ENCODE data around the gene PER1. TPM values are rescaled to one million over a fixed set of nuclear protein-coding genes. Genes with fewer than 3 reads are reported as not detected.

The PER1 gene
- total RNA-seq, 1 donor from 2014 or later: 316 TPM

DNA sequence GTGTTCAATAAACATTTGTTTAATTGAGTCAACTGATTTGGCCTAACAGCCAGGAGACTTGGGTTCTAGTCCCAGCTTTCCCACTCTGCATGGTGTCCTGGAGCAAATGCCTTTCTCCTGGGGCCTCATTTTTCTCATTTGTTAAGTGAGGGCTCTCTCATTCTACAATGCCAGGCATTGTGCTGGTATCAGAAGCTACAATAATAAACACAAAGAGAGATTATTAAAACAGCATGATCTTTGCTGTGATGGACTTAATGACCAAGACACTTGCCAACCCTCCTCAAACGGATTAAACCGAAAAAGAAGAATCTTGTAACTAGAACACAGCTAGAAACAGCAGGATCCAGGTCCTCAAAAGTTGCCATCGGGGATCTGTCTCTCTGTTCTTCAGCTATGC lies 15.3 kb upstream of the PER1 start:
- no peak for DNase-seq (ENCODE audit: low spot score)

- DNase-seq (ENCODE audit: low spot score): no peak
Measured at GRCh38 chr17:8166731-8167130, 14.5 kb upstream of the PER1 start.

DNA sequence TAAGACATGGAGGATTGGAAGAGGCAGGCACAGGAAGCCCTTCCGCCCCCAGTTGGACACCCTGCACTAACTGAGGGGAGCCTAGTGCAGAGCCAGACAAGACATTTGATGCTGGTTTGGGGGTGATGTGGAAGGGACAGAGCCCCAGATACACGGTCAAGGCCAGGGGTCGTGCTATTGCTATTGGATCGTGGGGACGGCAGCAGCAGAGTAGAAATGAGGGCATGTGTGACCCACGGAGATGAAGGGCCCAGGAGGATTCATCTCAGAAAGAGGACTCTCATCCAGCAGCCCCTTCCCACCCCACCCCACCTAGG lies 12.6 kb upstream of the PER1 start:
- DNase-seq (ENCODE audit: low spot score): no peak

DNA sequence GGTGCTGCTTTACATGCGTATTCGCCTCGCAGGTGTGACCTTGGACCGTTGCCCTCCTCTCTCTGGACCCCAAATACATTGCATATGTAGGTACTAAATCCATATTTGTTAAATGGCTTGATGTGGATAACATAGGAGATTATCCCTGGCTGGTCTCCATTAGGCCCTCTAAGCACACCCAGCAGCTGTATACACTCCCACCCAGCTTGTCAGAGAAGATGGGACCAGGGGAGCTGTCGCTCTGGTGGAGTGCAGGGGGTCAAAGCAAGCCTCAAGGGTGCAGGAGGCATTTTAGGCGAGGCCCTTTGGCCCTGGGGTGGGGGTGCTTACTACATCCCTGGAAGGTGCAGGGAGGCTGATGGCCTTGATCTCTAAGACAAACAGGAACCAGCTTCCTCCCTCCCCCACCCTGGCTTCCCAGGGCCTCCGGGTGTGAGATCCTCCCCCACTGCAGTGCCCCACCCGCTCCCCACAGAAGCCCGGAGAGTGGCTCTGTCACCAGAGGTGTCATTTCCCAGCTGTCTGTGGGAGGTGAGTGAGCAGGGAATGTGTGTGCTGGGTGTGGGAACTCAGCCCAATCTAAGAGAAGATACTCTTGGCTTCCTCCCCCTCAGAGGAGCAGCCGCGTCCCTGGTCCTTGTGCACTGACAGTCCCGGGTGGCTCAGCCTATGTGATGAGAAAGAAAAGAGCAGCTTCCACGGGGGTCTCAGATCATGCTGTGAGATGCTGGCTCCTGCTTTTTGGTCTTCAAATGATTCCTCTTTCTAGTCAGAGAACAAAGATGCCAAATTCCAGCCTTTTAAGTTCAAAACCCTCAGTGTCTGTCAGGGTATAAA lies 12.0 kb upstream of the PER1 start:
- no peak for DNase-seq (ENCODE audit: low spot score)

DNA sequence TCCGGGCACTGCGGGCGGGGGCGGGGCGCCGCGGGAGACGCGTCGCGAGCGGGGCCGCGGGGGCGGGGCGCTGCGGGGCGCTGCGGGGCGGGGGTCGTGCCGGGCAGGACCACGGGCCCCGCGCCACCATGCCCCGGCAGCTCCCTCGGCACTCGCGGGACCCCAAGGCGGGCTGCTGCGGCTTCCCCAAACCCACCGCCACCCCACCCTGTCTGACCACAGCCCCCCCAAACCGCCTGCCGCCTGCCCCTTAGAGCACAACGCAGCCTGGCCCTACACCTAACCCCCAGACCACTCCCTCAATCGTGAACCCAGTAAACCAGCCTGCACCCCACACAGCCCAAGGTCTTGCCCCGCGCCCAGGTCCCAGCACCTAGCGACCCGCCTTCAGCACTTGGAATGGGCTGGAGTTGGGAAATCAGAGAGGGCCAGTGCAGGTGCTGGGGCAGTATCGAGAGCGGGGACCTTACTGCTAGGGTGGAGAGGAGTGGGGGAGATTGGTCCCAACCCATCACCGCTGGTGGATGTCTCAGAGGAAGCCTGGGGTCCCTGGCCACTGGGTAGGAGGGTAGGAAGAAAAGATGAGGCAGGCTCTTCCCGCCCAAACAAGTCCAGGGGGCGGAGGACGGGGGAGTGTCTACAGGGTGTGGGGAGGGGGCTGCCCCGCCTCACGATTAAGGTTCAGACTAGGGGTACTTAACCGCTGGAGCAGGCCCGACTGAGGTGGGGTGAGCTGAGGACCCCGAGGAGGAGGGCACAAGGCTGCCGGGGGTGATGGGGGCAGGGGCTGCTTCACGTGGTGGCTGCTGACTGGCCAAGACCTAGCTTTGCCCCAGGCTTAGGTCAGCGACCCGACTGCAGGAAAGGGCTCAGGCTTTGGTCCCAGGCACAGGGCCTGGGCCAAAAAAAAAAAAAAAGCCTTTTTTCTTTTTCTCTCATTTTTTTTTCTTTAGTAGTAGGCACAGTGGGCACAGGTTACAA lies 11.1 kb upstream of the PER1 start:
- DNase-seq (ENCODE audit: low spot score): no peak

DNA sequence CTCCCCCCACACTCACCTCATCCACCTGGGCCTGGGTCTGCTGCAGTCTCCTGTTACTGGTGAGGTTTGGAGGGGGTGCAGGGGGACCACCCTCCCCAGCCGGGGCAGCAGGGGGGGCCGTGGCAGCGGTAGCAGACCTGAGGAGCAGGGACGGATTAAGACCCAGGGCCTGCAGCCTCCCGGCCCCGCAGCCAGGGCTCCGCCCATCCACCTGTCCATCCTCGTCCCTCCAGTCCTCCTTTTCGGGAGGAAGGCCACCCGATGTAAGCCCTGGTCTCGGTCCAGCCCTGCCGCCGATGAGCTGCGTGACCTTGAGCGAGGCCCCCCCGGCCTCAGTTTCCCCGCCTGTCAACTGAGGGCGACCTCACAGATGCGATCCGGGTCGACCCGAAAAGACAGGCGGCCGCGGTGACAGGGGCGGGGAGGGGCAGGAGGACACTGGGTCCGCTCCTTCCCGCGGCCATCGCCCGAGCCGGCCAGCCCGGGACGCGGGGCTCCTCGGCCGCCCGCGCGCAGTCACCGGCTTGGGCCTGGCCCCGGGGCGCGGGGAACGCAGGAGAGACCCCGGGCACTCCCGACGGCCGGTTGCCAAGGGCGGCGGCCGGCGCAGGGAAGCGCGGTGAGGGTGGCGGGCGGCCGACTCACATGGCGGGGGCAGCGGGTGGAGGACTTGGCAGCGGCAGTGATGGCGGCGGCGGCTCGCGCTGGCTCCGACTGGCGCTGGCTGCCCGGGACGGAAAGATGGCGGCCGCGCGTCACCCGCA lies 10.2 kb upstream of the PER1 start, which contains the start of gene VAMP2:
VAMP2 (minus strand) TSS at position 716 of the 764 bp plus-strand sequence; CDS start at position 647, 69 bp downstream.
- DNase-seq (ENCODE audit: low spot score): peak; percentile 96

DNA sequence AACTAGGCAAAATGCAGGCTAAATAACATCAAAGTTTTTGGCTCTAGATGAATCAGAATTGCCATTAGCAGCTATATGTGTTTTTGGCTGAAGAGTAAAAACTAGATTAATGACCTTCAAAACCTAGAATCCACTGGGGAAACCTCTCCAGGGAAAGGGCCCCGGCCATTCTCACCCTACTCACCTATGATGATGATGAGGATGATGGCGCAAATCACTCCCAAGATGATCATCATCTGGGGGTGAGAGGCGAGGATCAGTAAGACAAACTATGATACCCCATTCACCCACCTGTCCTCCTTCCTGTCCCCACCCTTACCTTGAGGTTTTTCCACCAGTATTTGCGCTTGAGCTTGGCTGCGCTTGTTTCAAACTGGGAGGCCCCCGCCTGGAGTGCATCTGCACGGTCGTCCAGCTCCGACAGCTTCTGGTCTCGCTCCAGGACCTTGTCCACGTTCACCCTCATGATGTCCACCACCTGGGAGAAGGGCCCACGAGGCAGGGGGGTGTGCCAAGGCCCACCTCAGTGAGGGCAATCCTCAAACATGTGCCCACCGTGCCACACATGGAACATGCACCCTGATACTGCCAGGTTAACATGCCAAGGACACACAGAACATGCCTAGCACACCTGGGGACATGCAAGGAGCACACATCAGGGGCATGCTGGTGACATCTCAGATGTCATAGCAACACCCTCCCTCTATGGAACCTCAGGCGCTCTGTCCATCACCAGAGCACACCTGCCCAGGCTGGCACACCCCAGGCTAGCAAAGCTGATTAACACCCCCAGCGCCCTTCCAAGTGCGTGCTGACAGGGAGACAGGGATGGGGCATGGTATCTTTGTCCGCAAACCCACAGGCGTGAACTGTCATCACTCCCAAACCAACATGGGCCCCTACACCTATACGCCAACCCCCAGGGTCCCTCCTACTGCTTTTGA lies 9.4 kb upstream of the PER1 start:
- DNase-seq (ENCODE audit: low spot score): no peak

- no peak for DNase-seq (ENCODE audit: low spot score)
Measured at GRCh38 chr17:8160741-8161221, 8.6 kb upstream of the PER1 start.

- no peak for DNase-seq (ENCODE audit: low spot score)
Measured at GRCh38 chr17:8160224-8160577, 8.0 kb upstream of the PER1 start.

DNA sequence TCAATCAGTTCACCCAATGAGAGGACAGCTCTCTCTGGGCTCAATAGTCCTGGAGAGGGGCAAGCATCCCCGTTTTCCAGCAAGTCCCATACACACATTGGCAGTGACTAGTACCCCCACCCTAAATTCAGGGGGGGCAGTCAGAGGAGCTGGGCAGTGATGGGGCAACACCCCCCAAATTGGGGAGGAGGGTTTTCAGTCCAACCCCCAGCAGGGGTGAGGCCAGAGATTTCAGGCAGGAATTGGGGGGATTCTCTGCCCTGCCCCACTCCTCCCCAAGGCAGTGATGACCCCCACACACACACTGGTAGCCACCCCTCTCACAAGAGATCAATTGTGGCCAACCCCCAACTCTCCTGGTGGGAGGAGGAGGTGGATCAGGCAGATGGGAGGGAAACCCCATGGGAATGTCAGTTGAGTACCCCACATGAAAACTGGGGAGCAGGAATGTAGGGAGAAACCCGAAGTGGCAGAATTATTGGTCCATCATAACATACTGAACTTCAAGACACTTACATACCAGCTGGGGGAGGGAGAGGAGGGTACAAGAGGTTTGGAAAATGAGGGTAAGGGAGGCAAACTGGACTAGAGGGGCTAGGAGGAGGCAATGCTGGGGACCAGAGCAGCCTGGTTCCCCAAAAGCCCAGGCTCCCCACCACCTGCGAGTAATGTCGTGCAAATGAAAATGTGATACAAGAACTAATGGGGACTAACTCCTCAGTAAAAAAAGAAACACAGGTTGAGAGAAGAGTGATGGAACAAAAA lies 7.4 kb upstream of the PER1 start:
- no peak for DNase-seq (ENCODE audit: low spot score)

GRCh38 chr17:8159032-8159400 lies 6.8 kb upstream of the PER1 start:
- DNase-seq (ENCODE audit: low spot score): no peak

GRCh38 chr17:8158267-8159031 lies 6.2 kb upstream of the PER1 start:
- no peak for DNase-seq (ENCODE audit: low spot score)

- DNase-seq (ENCODE audit: low spot score): peak; percentile 100
Measured at GRCh38 chr17:8156246-8156992, 4.2 kb upstream of the PER1 start.

DNA sequence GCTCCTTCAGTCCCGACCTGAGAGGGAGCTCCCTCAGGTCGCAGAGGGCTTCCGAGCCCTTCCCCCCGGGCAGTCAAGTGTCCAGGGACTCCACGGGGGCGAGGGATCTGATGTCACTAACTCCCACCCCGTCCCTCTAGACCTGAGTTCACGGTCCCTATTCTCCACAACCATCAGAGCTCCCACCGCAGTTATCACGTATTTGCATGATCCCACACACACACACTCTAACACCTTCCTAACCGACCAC lies 3.7 kb upstream of the PER1 start:
- no peak for DNase-seq (ENCODE audit: low spot score)

DNA sequence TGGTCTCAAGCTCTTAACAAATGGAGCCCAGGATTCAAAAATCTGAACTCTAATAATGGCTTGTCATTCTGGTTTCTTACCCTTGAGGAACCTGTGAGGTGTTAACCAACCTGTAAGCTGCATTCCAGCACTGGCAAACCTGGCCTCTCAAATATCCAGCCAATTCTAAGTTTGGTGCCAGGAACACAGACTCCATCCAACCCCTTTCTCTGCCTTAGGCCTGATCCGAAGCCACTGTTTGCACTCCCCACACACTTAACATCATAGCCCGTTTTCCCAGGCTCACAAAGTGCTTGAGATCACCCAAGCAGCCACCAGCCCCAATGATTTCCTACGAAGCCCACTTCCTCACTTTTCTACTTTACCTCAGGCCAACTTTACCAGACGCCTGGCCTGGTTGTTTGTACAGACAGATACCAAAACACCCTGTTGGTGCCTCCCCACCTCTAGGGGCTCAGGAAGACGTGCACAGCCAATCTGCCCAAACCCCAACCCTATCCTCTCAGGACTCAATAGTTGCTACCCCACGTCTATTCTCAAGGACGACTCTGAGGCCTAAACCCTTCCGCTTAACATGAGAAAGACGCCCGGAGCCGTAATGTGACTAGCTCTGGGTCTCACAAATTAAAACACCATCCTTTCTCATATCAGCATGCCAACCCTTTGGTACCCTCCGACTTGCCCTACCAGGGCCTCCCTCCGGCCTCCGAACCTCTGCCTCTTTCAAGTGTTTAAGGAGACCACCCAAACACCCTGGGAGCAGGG lies 3.2 kb upstream of the PER1 start:
- no peak for DNase-seq (ENCODE audit: low spot score)

- no peak for DNase-seq (ENCODE audit: low spot score)
Measured at GRCh38 chr17:8154608-8155155, 2.5 kb upstream of the PER1 start.

DNA sequence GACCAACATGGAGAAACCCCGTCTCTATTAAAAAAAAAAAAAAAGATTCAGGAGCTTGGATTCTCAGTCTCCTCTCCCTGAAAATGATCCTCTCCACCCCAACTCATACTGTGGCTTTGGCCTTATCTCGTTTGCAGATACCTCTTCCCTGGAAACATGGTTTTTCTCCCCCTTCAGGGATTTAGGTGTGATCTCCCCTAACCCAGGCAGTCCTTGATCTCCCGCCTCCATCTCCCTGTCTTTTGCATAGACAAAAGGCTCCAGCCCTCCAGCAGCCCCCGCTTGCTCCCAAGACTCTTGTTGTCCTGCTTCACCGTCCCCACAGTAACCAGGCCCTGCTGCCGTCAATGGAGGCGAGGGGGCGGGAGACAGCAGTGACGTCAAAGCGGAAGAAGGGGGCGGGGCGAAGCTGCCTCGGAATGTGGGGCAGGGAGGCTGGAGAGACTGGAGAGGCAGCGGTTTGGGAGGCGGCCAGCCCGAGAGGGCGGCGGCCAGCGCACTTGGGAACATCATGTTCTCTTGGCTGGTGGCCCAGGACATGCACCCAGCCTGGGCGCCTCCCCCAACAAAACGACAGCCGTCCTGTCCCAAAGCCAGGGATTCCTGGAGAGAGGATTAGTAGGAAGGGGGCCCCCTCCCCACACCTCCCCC lies 1.9 kb upstream of the PER1 start:
- peak; percentile 100 for DNase-seq (ENCODE audit: low spot score)
